Fibroblast of skin of abdomen (primary cell): ENCODE results near the gene FASTK.

Source experiments
- DNase-seq: peaks from one replicate; pipeline ENCODE4 v3.0.0-alpha.2; 2013

Gene FASTK

GRCh38 chr7:151099486-151100211 lies 19.0 kb upstream of the FASTK start:
- no peak for DNase-seq

GRCh38 chr7:151095828-151096475 lies 15.3 kb upstream of the FASTK start:
- no peak for DNase-seq

GRCh38 chr7:151095123-151095797 lies 14.7 kb upstream of the FASTK start:
- DNase-seq: no peak

- DNase-seq: no peak
These were observed 14.1 kb upstream of the FASTK start for GRCh38 chr7:151094675-151095074.

- DNase-seq: no peak
These were observed 13.1 kb upstream of the FASTK start for GRCh38 chr7:151093748-151094147.

GRCh38 chr7:151091988-151092387 lies 11.4 kb upstream of the FASTK start:
- no peak for DNase-seq

- no peak for DNase-seq
These were observed 10.8 kb upstream of the FASTK start for GRCh38 chr7:151091431-151091830.

GRCh38 chr7:151091003-151091402 lies 10.4 kb upstream of the FASTK start:
- no peak for DNase-seq

GRCh38 chr7:151089893-151090730 lies 9.5 kb upstream of the FASTK start:
- DNase-seq: no peak

GRCh38 chr7:151088856-151089699 lies 8.5 kb upstream of the FASTK start:
- DNase-seq: no peak

GRCh38 chr7:151088019-151088855 lies 7.6 kb upstream of the FASTK start:
- DNase-seq: no peak

GRCh38 chr7:151087245-151088018 lies 6.8 kb upstream of the FASTK start:
- DNase-seq: peak; percentile 50

GRCh38 chr7:151086802-151087244 lies 6.2 kb upstream of the FASTK start:
- no peak for DNase-seq

GRCh38 chr7:151085691-151086620 lies 5.3 kb upstream of the FASTK start, which contains the start of gene AGAP3:
TSS of gene AGAP3 (plus strand) at chr7:151086475. CDS start at chr7:151086742, 267 bp downstream.
- DNase-seq: peak; percentile 81

GRCh38 chr7:151085329-151085690 lies 4.7 kb upstream of the FASTK start:
- no peak for DNase-seq

GRCh38 chr7:151083824-151084160 lies 3.2 kb upstream of the FASTK start:
- DNase-seq: no peak

- DNase-seq: peak; percentile 54
These were observed 2.6 kb upstream of the FASTK start, which contains the start of gene TMUB1 for GRCh38 chr7:151083071-151083823. TSS of gene TMUB1 (minus strand) at chr7:151083493. CDS start at chr7:151082563, 930 bp downstream.
